Effector memory CD4-positive, alpha-beta T cell (primary cell): ENCODE data around the gene CXCL12.

Source experiments
- DNase-seq, 3 donors: peaks; one replicate each; pipeline ENCODE4 v3.0.0-alpha.2; 2020
- H3K27ac ChIP-seq: 2 replicates; pipeline ENCODE4 v1.7.0; 2013; ENCODE audit warnings: mild to moderate bottlenecking, low read length, moderate library complexity; ENCODE audit not compliant: insufficient read depth, poor library complexity, severe bottlenecking
- H3K27me3 ChIP-seq: replicated peaks from 2 replicates; pipeline ENCODE4 v1.7.0; 2013; ENCODE audit warnings: mild to moderate bottlenecking, low read length; ENCODE audit not compliant: insufficient read depth, control insufficient read depth, poor library complexity, severe bottlenecking
- H3K36me3 ChIP-seq: 2 replicates; pipeline ENCODE4 v1.7.0; 2013; ENCODE audit warnings: mild to moderate bottlenecking, low read length, moderate library complexity; ENCODE audit not compliant: control insufficient read depth, insufficient read depth
- H3K4me1 ChIP-seq: 2 replicates; pipeline ENCODE4 v1.7.0; 2013; ENCODE audit warnings: low read length, mild to moderate bottlenecking; ENCODE audit not compliant: control insufficient read depth, insufficient read depth, poor library complexity, severe bottlenecking
- H3K4me3 ChIP-seq: 2 replicates; pipeline ENCODE4 v1.7.0; 2013; ENCODE audit warnings: low read length, low read depth, mild to moderate bottlenecking; ENCODE audit not compliant: insufficient read depth, poor library complexity, severe bottlenecking
- H3K9me3 ChIP-seq: 2 replicates; pipeline ENCODE4 v1.7.0; 2013; ENCODE audit warnings: mild to moderate bottlenecking, low read length, moderate library complexity; ENCODE audit not compliant: control insufficient read depth

The CXCL12 gene

GRCh38 chr10:44339218-44339617 is 45.7 kb downstream of the CXCL12 start:
- H3K9me3 ChIP-seq: no peaks in the 10 kb centered on the region
- H3K27ac ChIP-seq: no peak overlapping the region
- H3K36me3 ChIP-seq: no peaks in the 10 kb centered on the region
- DNase-seq: no peak
- H3K27me3 ChIP-seq: no peaks in the 10 kb centered on the region
- no peak overlapping the region for H3K4me3 ChIP-seq
- H3K4me1 ChIP-seq: no peaks in the 10 kb centered on the region

DNA sequence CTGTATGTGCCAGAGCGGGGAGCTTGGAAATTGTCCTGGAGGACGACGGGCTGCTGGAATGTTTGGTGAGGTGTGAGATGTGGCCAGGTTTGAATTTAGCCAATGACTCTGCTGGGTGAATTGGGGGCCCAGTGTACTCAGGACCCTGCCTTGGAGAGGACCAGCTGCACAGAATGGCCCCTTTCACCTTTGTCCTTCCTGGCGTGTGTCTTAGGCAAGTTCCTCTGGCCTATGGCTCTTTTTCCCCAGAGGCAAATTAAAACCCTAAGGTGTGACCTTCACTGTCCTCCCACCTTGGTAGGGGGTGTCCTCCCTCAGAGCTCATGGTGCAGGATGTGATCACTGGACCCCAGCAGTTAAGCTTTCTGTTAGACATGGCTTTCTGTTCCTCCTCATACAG is 47.8 kb downstream of the CXCL12 start:
- no peak overlapping the region for H3K27ac ChIP-seq
- no peaks in the 10 kb centered on the region for H3K4me1 ChIP-seq

DNA sequence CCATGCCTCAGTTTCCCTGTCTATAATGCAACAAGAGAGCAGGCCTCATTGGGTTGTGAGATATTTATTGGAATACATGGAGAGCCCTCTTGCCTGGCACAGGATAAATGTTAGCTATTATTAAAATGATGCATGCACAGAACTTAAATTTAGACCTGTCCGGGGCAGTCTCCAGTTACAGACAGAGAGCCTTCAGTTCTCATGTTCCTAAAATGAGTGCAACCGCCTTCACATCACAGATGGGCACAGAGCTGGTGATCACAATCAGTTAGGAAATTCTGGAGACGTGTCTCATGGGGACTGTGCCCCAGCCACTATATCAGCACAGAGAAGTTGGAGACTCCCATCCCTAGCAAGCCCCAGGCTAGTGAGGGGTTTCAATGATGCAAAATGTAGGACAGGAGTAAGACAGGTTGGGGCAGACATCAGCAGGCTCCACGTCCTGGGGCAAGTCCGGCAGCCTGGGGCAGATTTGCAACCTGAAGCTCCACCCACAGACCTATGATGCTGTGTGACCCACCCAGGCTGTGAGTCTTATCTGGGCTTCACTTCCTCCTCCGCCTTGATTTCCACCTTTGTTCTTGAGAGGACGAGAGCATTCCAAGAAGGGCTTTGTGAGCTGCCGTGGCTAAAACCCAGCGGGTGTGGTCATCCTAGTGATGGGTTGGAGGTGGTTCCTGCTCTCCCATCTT is 49.4 kb downstream of the CXCL12 start:
- H3K9me3 ChIP-seq: no peaks in the 10 kb centered on the region
- no peaks in the 10 kb centered on the region for H3K36me3 ChIP-seq
- no peak for DNase-seq
- H3K27ac ChIP-seq: no peak overlapping the region
- no peak overlapping the region for H3K4me3 ChIP-seq
- no peaks in the 10 kb centered on the region for H3K4me1 ChIP-seq
- H3K27me3 ChIP-seq: no peaks in the 10 kb centered on the region

More for the DNA sequence above, 47.8 kb downstream of the CXCL12 start:
- Histone ChIP-seq H3K9me3 (no peaks in the 10 kb centered on the region), H3K27me3 (no peaks in the 10 kb centered on the region), H3K4me3 (no peak overlapping the region), H3K36me3 (no peaks in the 10 kb centered on the region)
- DNase-seq: no peak

DNA sequence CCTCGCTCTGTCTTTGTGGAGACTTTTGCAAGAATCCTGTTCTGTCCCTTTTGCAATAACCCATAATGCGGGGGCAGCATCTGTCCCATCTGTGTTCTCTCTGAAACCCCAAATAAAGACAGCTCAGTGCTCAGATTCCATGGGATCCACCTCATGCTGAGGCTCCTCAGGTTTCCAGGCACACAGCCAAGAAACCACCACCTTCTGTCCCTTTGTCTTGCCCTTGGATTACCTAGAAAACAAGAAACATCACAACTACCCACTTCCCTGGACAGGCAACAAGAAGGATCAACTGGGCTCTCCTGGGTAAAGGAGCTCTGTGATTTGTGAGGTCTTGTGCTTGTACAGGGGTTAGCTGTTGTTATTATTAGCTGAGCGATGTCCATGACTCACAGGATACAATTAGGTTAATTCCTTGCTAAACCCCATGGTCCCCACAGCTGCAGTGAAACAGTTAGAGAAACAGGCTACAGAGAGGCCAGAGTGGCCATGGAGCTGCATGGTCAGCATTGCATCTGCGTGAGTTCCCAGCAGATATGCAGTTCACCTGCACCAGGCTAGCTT is 50.2 kb downstream of the CXCL12 start:
- Histone ChIP-seq H3K27me3 (no peaks in the 10 kb centered on the region), H3K4me3 (no peak overlapping the region), H3K36me3 (no peaks in the 10 kb centered on the region), H3K4me1 (no peaks in the 10 kb centered on the region), H3K9me3 (no peaks in the 10 kb centered on the region), H3K27ac (no peak overlapping the region)
- DNase-seq: no peak

- H3K4me3 ChIP-seq: no peak overlapping the region
- H3K9me3 ChIP-seq: no peaks in the 10 kb centered on the region
- H3K4me1 ChIP-seq: no peaks in the 10 kb centered on the region
- no peak overlapping the region for H3K27ac ChIP-seq
- H3K27me3 ChIP-seq: no peaks in the 10 kb centered on the region
- no peaks in the 10 kb centered on the region for H3K36me3 ChIP-seq
- no peak for DNase-seq
Observed at GRCh38 chr10:44334091-44334490, 50.8 kb downstream of the CXCL12 start.

- no peaks in the 10 kb centered on the region for H3K27me3 ChIP-seq
- DNase-seq: no peak
- no peaks in the 10 kb centered on the region for H3K4me1 ChIP-seq
- H3K27ac ChIP-seq: no peak overlapping the region
- H3K4me3 ChIP-seq: no peak overlapping the region
- no peaks in the 10 kb centered on the region for H3K36me3 ChIP-seq
- H3K9me3 ChIP-seq: no peaks in the 10 kb centered on the region
Observed at GRCh38 chr10:44333511-44333910, 51.4 kb downstream of the CXCL12 start.

- Histone ChIP-seq H3K27me3 (no peaks in the 10 kb centered on the region), H3K4me1 (no peaks in the 10 kb centered on the region), H3K9me3 (no peaks in the 10 kb centered on the region), H3K27ac (no peak overlapping the region), H3K4me3 (no peak overlapping the region), H3K36me3 (no peaks in the 10 kb centered on the region)
- no peak for DNase-seq
Observed at GRCh38 chr10:44332465-44332864, 52.4 kb downstream of the CXCL12 start.

- no peak for DNase-seq
- no peaks in the 10 kb centered on the region for H3K27me3 ChIP-seq
- no peaks in the 10 kb centered on the region for H3K36me3 ChIP-seq
- no peak overlapping the region for H3K27ac ChIP-seq
- no peak overlapping the region for H3K4me3 ChIP-seq
- no peaks in the 10 kb centered on the region for H3K9me3 ChIP-seq
- no peaks in the 10 kb centered on the region for H3K4me1 ChIP-seq
Observed at GRCh38 chr10:44330431-44330830, 54.5 kb downstream of the CXCL12 start.

DNA sequence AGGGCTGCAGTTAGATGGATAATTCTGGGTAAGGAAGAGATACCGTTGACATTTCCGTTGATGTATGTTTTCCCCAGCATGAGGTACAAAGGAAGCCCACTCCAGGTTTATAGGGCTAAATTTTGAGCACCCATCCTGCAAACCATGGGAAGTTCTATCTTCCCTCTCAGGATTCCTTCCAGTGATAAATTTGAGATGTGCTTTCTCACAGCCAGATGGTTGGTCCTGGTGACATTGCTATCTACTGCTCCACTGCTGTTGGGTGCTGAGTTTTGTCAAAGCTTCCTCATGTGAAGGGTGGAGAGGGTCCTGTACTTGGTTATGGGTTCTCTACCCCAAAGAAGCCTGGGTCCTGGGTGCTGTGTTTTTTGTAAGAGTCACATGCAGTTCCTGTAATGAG is 57.4 kb downstream of the CXCL12 start:
- Histone ChIP-seq H3K4me1 (no peaks in the 10 kb centered on the region), H3K9me3 (no peaks in the 10 kb centered on the region), H3K27ac (no peak overlapping the region), H3K4me3 (no peak overlapping the region), H3K36me3 (no peaks in the 10 kb centered on the region), H3K27me3 (no peaks in the 10 kb centered on the region)
- no peak for DNase-seq
